Measurements from ENCODE around the gene SERINC4.
"Not testable (repeated sequence)": the region's sequence is repeated elsewhere in the genome, so short reads cannot be mapped to it uniquely, and the experiment has no call there.

SERINC4 gene

DNA sequence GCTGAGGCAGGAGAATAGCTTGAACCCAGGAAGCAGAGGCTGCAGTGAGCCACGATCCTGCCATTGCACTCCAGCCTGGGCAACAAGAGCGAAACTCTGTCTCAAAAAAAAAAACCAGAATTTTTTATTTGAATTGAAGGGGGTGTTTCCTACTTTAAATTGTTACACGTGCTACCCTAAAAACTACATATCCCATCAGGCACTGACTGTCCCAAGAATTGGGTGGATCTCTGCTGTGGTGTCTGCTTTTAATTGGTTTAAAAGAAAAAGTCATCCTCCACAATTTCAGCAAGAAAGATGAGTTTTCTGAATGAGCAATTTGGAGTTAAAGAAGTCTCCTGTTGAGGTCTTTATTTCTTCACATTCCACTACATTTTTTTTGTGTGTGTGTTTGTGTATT is 51.6 kb downstream of the SERINC4 start:
- Mint-ChIP-seq H3K4me1 (ENCODE audit: low read depth) (peaks cover 34% of the 10 kb centered on the region), H3K4me3 (peak overlapping the region; percentile 97), H3K36me3 (ENCODE audit: low read depth) (peaks cover 19% of the 10 kb centered on the region), H3K27ac (peak overlapping the region; percentile 39), H3K9me3 (no peaks in the 10 kb centered on the region), H3K27me3 (ENCODE audit: low read depth) (no peaks in the 10 kb centered on the region)

DNA sequence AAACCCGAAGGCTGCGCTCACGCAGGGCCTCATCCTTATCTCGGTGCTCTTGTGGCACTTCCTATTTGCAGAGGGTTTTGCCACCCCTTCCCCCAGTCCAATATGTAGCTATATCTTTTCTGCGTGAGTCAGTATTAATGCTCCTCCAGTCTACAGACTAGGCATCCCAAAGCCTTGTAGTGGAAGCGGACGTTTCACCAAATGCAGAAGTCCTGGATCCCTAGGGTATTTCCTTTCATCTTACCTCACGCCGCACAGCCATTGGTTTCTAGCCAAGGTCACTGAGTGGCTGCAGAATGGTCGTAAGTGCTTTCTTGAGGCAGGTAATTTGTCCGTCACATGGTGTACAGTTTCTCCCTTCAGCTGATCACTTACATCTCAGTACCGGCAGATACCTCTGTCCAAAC is 53.1 kb downstream of the SERINC4 start:
- not testable (repeated sequence) for H3K9me3 Mint-ChIP-seq; H3K27me3 Mint-ChIP-seq (ENCODE audit: low read depth)
- Mint-ChIP-seq H3K36me3 (ENCODE audit: low read depth) (peaks cover 12% of the 10 kb centered on the region), H3K27ac (peak overlapping the region; percentile 99), H3K4me3 (peak overlapping the region; percentile 97), H3K4me1 (ENCODE audit: low read depth) (peaks cover 27% of the 10 kb centered on the region)

DNA sequence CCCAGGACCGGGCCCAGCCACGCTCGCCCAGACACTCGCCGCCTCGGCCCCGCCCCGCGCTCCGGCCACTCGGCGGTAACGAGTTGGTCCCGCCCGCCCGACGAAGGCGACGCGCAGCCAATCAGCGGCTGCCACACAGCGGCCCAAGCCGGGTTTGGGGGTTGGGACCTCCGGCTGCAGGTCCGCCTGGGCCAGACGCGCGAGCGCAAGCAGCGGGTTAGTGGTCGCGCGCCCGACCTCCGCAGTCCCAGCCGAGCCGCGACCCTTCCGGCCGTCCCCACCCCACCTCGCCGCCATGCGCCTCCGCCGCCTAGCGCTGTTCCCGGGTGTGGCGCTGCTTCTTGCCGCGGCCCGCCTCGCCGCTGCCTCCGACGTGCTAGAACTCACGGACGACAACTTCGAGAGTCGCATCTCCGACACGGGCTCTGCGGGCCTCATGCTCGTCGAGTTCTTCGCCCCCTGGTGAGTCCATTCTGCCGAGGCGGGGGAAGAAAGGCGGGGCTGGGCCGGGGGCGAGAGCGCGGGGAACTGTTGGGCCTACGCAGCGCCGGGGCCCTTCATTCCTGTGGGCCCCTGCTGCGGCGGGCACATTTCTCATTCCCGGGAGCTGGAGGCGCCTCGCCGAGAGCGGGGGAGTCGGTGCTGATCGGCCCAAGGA is 53.6 kb downstream of the SERINC4 start, which contains the start of gene PDIA3:
Gene PDIA3 (plus strand): TSS at position 194 of the 658 bp plus-strand sequence. CDS start 102 bp downstream, at position 296.
- not testable (repeated sequence) for H3K27me3 Mint-ChIP-seq (ENCODE audit: low read depth); H3K9me3 Mint-ChIP-seq; H3K36me3 Mint-ChIP-seq (ENCODE audit: low read depth)
- peaks cover 23% of the 10 kb centered on the region for H3K4me1 Mint-ChIP-seq (ENCODE audit: low read depth)
- H3K27ac Mint-ChIP-seq, result peak within 1 kb of the TSS; percentile 99
- H3K4me3 Mint-ChIP-seq, result peak within 1 kb of the TSS; percentile 97

Data from T-helper 1 cell treated with Interleukin-12 subunit alpha and Interleukin-12 subunit beta and Interleukin-4 antibody, amounts not matched to agents 30 μg/mL and 1 μg/mL, for 36 hours (primary cell).